K562 (cell line): ENCODE results near the gene FAM149A. TPM values are rescaled to one million over a fixed set of nuclear protein-coding genes. Genes with fewer than 3 reads are reported as not detected.

ENCODE experiments used
- ATAC-seq: fragments of 200-7000 bp; cut with Tn5 transposase; 3 replicates; pipeline ENCODE4 v1.9.1; 2020; ENCODE audit warnings: moderate library complexity
- BruUV-seq: library from RNA; stranded (reverse); fragments of 400-500 nt; replicated peaks from 2 replicates; lab custom pipeline; 2021; lab: Mats Ljungman, UMichigan
- CTCF ChIA-PET: fragments of 300-600 bp; formaldehyde crosslinking; extraction: SDS; loops from one replicate; lab custom pipeline; 2021; ENCODE audit warnings: low intra/inter-chr PET ratio; lab: Yijun Ruan, JAX
- POLR2A ChIA-PET: fragments of 300-600, 350-650 bp; sonication (Branson Sonifier 250); formaldehyde crosslinking; extraction: SDS; loops from one replicate; lab custom pipeline; 2021; ENCODE audit warnings: antibody characterized with exemption, inconsistent platforms; lab: Yijun Ruan, JAX
- DNase-seq, 4 experiments: peaks; one replicate each; pipeline versions ENCODE4 v3.0.0 to v3.0.0-alpha.2; 2011 to 2018; ENCODE audit warnings: low spot score in 3 of 4, mixed read lengths in 3 of 4; ENCODE audit errors: extremely low read depth in 1 of 4
- FAIRE-seq: peaks from 2 replicates; lab custom pipeline; 2011; peaks lifted over from hg19 to GRCh38; lab: Jason Lieb, UNC
- H2AFZ ChIP-seq: 2 replicates; pipeline ENCODE4 v1.6.0; 2011; ENCODE audit warnings: low read depth, low read length, control low read depth, inconsistent platforms
- H3K27ac ChIP-seq: fragments of 200-600 bp; 3 replicates; pipeline ENCODE4 v1.8.0; 2011; ENCODE audit warnings: low read depth, mild to moderate bottlenecking, control low read depth, inconsistent platforms, low read length, moderate library complexity, mixed read lengths; ENCODE audit errors: extremely low read depth
- H3K27me3 ChIP-seq, 2 experiments: fragments of 300-600 bp in 1 of 2; 2 replicates in 1 of 2; 3 replicates in 1 of 2; pipeline versions ENCODE4 v1.6.0 to v1.8.0; 2011; ENCODE audit warnings: inconsistent platforms in 2 of 2, low read length in 2 of 2, mild to moderate bottlenecking in 1 of 2, mixed read lengths in 1 of 2, moderate library complexity in 1 of 2; ENCODE audit not compliant: control insufficient read depth in 2 of 2, insufficient read depth in 2 of 2
- H3K36me3 ChIP-seq: fragments of 300-600 bp; 3 replicates; pipeline ENCODE4 v1.8.0; 2011; ENCODE audit warnings: mild to moderate bottlenecking, low read length, inconsistent platforms; ENCODE audit not compliant: control insufficient read depth, insufficient read depth
- H3K4me1 ChIP-seq, 2 experiments: fragments of 200-600 bp in 1 of 2; replicated peaks in 1 of 2; 2 replicates in 1 of 2; 3 replicates in 1 of 2; pipeline versions ENCODE4 v1.5.1 to v1.8.0; 2011; ENCODE audit warnings: inconsistent platforms in 2 of 2, low read length in 2 of 2, mild to moderate bottlenecking in 1 of 2, mixed read lengths in 1 of 2, moderate library complexity in 1 of 2; ENCODE audit not compliant: control insufficient read depth in 2 of 2, insufficient read depth in 2 of 2
- H3K4me2 ChIP-seq: 2 replicates; pipeline ENCODE4 v1.6.1; 2011; ENCODE audit warnings: low read length, control low read depth, inconsistent platforms, mixed read lengths; ENCODE audit not compliant: insufficient read depth
- H3K4me3 ChIP-seq: fragments of 200-600 bp; sonication (generic), shearing (Covaris generic); 2 replicates; pipeline ENCODE4 v1.5.1; 2016; ENCODE audit warnings: control low read depth, inconsistent platforms
- H3K79me2 ChIP-seq: fragments of 200-600 bp; 3 replicates; pipeline ENCODE4 v1.8.0; 2011; ENCODE audit warnings: low read length, inconsistent platforms; ENCODE audit not compliant: control insufficient read depth, insufficient read depth
- H3K9ac ChIP-seq, 2 experiments: 2 replicates each; pipeline versions ENCODE4 v1.6.0 to v1.6.1; 2011; ENCODE audit warnings: low read depth in 2 of 2, low read length in 2 of 2, control low read depth in 1 of 2, inconsistent platforms in 1 of 2, mild to moderate bottlenecking in 1 of 2, mixed read lengths in 1 of 2; ENCODE audit not compliant: insufficient read depth in 1 of 2
- H3K9me1 ChIP-seq: one replicate; pipeline ENCODE4 v1.6.0; 2011; ENCODE audit warnings: inconsistent platforms, mild to moderate bottlenecking, low read length, moderate library complexity; ENCODE audit not compliant: control insufficient read depth, insufficient read depth
- H3K9me3 ChIP-seq: replicated peaks from 2 replicates; pipeline ENCODE4 v1.5.1; 2011; ENCODE audit warnings: low read depth, low read length, inconsistent platforms; ENCODE audit not compliant: control insufficient read depth, insufficient read depth
- H4K20me1 ChIP-seq: replicated peaks from 2 replicates; pipeline ENCODE4 v1.6.1; 2011; ENCODE audit warnings: low read length, inconsistent platforms, mixed read lengths; ENCODE audit not compliant: control insufficient read depth, insufficient read depth
- EGR1 ChIP-seq: fragments of 450-650 bp; conservative IDR thresholded peaks from 2 replicates; pipeline ENCODE4 v1.6.1; 2017; ENCODE audit warnings: mild to moderate bottlenecking
- PHB ChIP-seq: fragments of 250-450 bp; sonication (Bioruptor Pico); IDR thresholded peaks from 2 replicates; pipeline ENCODE4 v1.5.0; 2021
- WGBS: fragments of 100-300 bp; shearing (Covaris generic); methylation state at CpG from one replicate; pipeline ENCODE4 v1.1.6; 2016; ENCODE audit warnings: low coverage, mixed read lengths; ENCODE audit not compliant: insufficient coverage; ENCODE audit errors: missing lambda C conversion rate; 5-methylcytosine and 5-hydroxymethylcytosine counted together
- in situ Hi-C: fragments of 300-500 bp; cut with MboI; formaldehyde crosslinking; loops from 4 replicates; pipeline ENCODE4 v1.15.0; 2018; ENCODE audit warnings: inconsistent platforms, mixed read lengths
- intact Hi-C: fragments of 100-400 bp; cut with micrococcal nuclease; formaldehyde crosslinking; loops from 2 replicates; pipeline ENCODE4 v1.14.2; 2022
- polyA plus RNA-seq, 8 experiments: library from polyadenylated mRNA; depleted of rRNA in 4 of 8; stranded (reverse) in 5 of 8; unstranded in 3 of 8; fragments of >200 nt; fragmentation: Nextera tagmentation in 2 of 8; fragmentation: Illumina TruSeq in 1 of 8; extraction: Ambion mirVana in 2 of 8; extraction: Trizol in 1 of 8; gene quantifications; 2 replicates each; pipeline versions ENCODE4 v1.2.1 to v1.2.3, GENCODE V29; 2011 to 2014; ENCODE audit warnings: inconsistent platforms in 1 of 8, missing spikeins in 1 of 8
- total RNA-seq, 7 experiments: library from RNA; depleted of rRNA in 6 of 7; stranded (reverse); fragments of >200 nt in 6 of 7; fragmentation: Illumina TruSeq in 2 of 7; extraction: Trizol in 2 of 7; gene quantifications; 2 replicates each; pipeline versions ENCODE4 v1.2.1 to v1.2.3, GENCODE V29; 2011 to 2021; ENCODE audit warnings: low replicate concordance in 1 of 7
- TF ChIP-seq, protein P1 (sequence below): fragments of 450-650 bp; conservative IDR thresholded peaks from 2 replicates; pipeline ENCODE4 v1.6.1; 2016; ENCODE audit warnings: missing genetic modification characterization, low read depth, mild to moderate bottlenecking, control low read depth, missing compliant biosample characterization

FAM149A gene
- total and polyA plus RNA-seq, 9 of the 15 experiments (the other 6 are each of a cell fraction or from before 2014, with no cell fraction given), result not detected

DNA sequence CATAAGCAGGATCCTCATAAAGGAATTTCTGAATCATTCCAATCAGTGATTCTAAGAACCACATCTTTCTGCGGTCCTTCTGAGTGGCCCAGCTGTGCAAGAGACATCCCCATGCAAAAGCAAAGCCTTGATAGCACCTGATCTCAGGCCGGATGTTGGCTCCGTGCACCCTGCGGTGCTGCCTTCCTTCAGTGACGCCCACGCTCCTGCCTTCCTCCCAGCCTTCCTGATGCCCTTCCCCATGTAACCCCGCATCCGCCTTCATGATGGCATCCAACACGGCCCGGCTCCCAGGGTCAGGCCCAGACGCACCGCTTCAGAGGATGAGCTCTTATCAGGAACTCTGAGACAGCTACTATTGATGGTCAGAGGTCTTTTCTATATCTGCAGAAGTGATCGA is 66.5 kb downstream of the FAM149A start:
- Histone ChIP-seq H4K20me1 (no peaks in the 10 kb centered on the region), H3K4me3 (no peak overlapping the region), H3K27me3 (peaks cover 34 to 55% of the 10 kb centered on the region in 2 experiments), H3K4me1 (peaks cover 0 to 2% of the 10 kb centered on the region in 2 experiments; a peak in 2 of 5 replicates), H3K9me1 (no peaks in the 10 kb centered on the region), H3K36me3 (no peaks in the 10 kb centered on the region), H2AFZ (no peak overlapping the region), H3K9me3 (no peaks in the 10 kb centered on the region), H3K9ac (no peak overlapping the region), H3K27ac (no peak overlapping the region), H3K4me2 (no peak overlapping the region), H3K79me2 (no peaks in the 10 kb centered on the region)
- 3% methylated on average over 13 of the region's 13 CpGs for WGBS
- no peak for FAIRE-seq
- in situ Hi-C loops (no loop called here), intact Hi-C loops (no loop called here)
- no TSS peak for BruUV-seq
- DNase-seq, result peak in 1 of 4 experiments; percentile 8
- TF ChIP-seq EGR1, result peak; percentile 37
- no peak for TF ChIP-seq PHB (CRISPR knock-in tag)
- CTCF ChIA-PET, result no interaction called here
- no peak for ATAC-seq
- POLR2A ChIA-PET, result interaction anchor here (0.5 to 0.6 kb wide), 3 partner anchors 102 to 1152 kb away, joined by 3 read pairs; partner anchors contain the start of gene TLR3

DNA sequence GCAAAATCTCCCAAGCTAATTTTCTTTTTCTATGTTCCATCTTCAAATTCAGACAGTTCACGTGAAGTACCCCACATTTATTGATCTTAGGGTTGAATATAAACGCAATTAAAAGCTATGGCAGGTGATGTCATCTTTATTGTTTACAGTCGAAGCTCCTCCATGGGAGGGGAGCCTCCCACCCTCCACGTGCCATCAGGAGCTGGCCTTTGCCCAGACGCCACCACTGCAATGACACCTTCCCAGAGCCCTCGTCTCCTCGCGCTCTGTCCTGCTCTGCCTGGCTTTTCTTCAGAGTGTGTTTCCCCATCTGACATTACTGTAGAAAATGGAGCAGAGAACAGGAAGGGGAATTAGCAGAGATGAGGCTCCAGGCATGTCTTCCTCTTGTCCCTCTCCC is 68.0 kb downstream of the FAM149A start:
- H3K9me3 ChIP-seq, result no peaks in the 10 kb centered on the region
- H4K20me1 ChIP-seq, result no peaks in the 10 kb centered on the region
- ATAC-seq, result no peak
- H2AFZ ChIP-seq, result no peak overlapping the region
- no peak for FAIRE-seq
- no peak overlapping the region for H3K4me3 ChIP-seq
- H3K36me3 ChIP-seq, result no peaks in the 10 kb centered on the region
- H3K4me1 ChIP-seq, result peaks cover 0 to 2% of the 10 kb centered on the region in 2 experiments; a peak in 2 of 5 replicates
- H3K9me1 ChIP-seq, result no peaks in the 10 kb centered on the region
- POLR2A ChIA-PET, result no interaction called here
- H3K9ac ChIP-seq, result no peak overlapping the region
- intact Hi-C loops, result no loop called here
- no peak overlapping the region for H3K4me2 ChIP-seq
- CTCF ChIA-PET, result no interaction called here
- no CpG with 5 or more reads among the region's 8 CpGs for WGBS
- DNase-seq, result no peak
- TF ChIP-seq, protein P1, sequence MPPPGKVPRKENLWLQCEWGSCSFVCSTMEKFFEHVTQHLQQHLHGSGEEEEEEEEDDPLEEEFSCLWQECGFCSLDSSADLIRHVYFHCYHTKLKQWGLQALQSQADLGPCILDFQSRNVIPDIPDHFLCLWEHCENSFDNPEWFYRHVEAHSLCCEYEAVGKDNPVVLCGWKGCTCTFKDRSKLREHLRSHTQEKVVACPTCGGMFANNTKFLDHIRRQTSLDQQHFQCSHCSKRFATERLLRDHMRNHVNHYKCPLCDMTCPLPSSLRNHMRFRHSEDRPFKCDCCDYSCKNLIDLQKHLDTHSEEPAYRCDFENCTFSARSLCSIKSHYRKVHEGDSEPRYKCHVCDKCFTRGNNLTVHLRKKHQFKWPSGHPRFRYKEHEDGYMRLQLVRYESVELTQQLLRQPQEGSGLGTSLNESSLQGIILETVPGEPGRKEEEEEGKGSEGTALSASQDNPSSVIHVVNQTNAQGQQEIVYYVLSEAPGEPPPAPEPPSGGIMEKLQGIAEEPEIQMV (tag), result no peak
- in situ Hi-C loops, result no loop called here
- no peaks in the 10 kb centered on the region for H3K79me2 ChIP-seq
- H3K27me3 ChIP-seq, result peaks cover 27 to 45% of the 10 kb centered on the region in 2 experiments
- H3K27ac ChIP-seq, result no peak overlapping the region
- no TSS peak for BruUV-seq
